ENCODE data around the gene FNBP1. TPM values are rescaled to one million over a fixed set of nuclear protein-coding genes. Genes with fewer than 3 reads are reported as not detected.

FNBP1 gene
- total and polyA plus RNA-seq, 2 of the 8 experiments (the other 6 are each of a cell fraction or from before 2014, with no cell fraction given), result 7.2 to 40.9 TPM

GRCh38 chr9:129848712-129849441, 194.1 kb downstream of the FNBP1 start:
- DNase-seq (ENCODE audit: low read depth in 1 of 2, low spot score in 2 of 2) (no peak), FAIRE-seq (no peak)
- Histone ChIP-seq H3K18ac (ENCODE audit: extremely low read depth, low read length) (no peak overlapping the region), H2BK20ac (ENCODE audit: low read length) (no peak overlapping the region), H3K23ac (ENCODE audit: insufficient read length) (no peak overlapping the region), H3K79me2 (ENCODE audit: control insufficient read depth in 1 of 2, insufficient read depth in 2 of 2, low read length in 2 of 2) (no peaks in the 10 kb centered on the region), H3K4me2 (ENCODE audit: insufficient read depth in 1 of 2, low read depth in 2 of 2, low read length in 2 of 2) (no peak overlapping the region), H2BK5ac (ENCODE audit: low read depth, low read length) (no peak overlapping the region), H3K23me2 (ENCODE audit: low read depth, low read length) (no peaks in the 10 kb centered on the region), H2AK5ac (ENCODE audit: low read depth, low read length) (no peak overlapping the region), H3K4me1 (replicated peaks in 1 of 4; ENCODE audit: control insufficient read depth in 3 of 4, insufficient read depth in 4 of 4, low read length in 3 of 4) (no peaks in the 10 kb centered on the region), H4K8ac (ENCODE audit: extremely low read depth, insufficient read depth, low read length) (no peak overlapping the region), H3K4me3 (ENCODE audit: extremely low read depth in 1 of 4, insufficient read depth in 2 of 4, low read depth in 3 of 4, low read length in 4 of 4) (no peak overlapping the region), H4K20me1 (replicated peaks in 1 of 2; ENCODE audit: control insufficient read depth in 1 of 2, insufficient read depth in 2 of 2, low read length in 2 of 2) (peaks cover 0 to 2% of the 10 kb centered on the region in 2 experiments), H3K27me3 (replicated peaks in 1 of 4; ENCODE audit: control insufficient read depth in 3 of 4, extremely low read depth in 1 of 4, insufficient read depth in 3 of 4, low read length in 3 of 4) (no peaks in the 10 kb centered on the region), H2BK120ac (replicated peaks; ENCODE audit: low read depth, low read length) (no peak overlapping the region), H3K36me3 (ENCODE audit: control insufficient read depth in 2 of 4, insufficient read depth in 4 of 4, low read length in 3 of 4) (peaks cover 0 to 9% (median 1%) of the 10 kb centered on the region in 4 experiments; a peak in 2 of 8 replicates), H2BK12ac (ENCODE audit: low read depth, low read length) (no peak overlapping the region), H2BK15ac (ENCODE audit: low read length) (no peak overlapping the region), H4K5ac (ENCODE audit: insufficient read length, low read depth, low read length) (no peak overlapping the region), H3K4ac (replicated peaks; ENCODE audit: insufficient read length, low read depth, low read length) (peak overlapping the region; percentile 85), H3K56ac (replicated peaks; ENCODE audit: insufficient read length, low read depth, low read length) (no peak overlapping the region), H3K9ac (replicated peaks in 1 of 4; ENCODE audit: extremely low read depth in 1 of 4, low read depth in 3 of 4, low read length in 3 of 4) (no peak overlapping the region), H3K14ac (ENCODE audit: insufficient read length) (no peak overlapping the region), H3K27ac (ENCODE audit: low read depth, low read length) (no peak overlapping the region), H4K91ac (replicated peaks; ENCODE audit: insufficient read length, low read length) (no peak overlapping the region), H3K79me1 (ENCODE audit: low read depth, low read length) (no peaks in the 10 kb centered on the region; the same call in 1 of the 2 replicates), H3K9me3 (ENCODE audit: insufficient read depth in 2 of 2, low read depth in 1 of 2, low read length in 1 of 2) (no peaks in the 10 kb centered on the region), H2AFZ (ENCODE audit: low read length) (no peak overlapping the region)
- ChIA-PET POLR2A (ENCODE audit: partially characterized antibody) (no interaction called here), CTCF (ENCODE audit: partially characterized antibody) (interaction anchor here (0.6 to 1.4 kb wide), 5 partner anchors 8 to 255 kb away, joined by 3 read pairs; no protein-coding TSS in a partner anchor)
- no peak for TF ChIP-seq HDAC6 (IDR thresholded peaks at IDR 0.05; ENCODE audit: low read depth, low read length)
- no peak for TF ChIP-seq POLR2A (IDR thresholded peaks at IDR 0.05; ENCODE audit: control extremely low read depth in 1 of 2, low read depth in 2 of 2, low read length in 2 of 2)
- TF ChIP-seq SP2 (IDR thresholded peaks at IDR 0.05; ENCODE audit: low read length), result no peak
- TF ChIP-seq, protein P1, sequence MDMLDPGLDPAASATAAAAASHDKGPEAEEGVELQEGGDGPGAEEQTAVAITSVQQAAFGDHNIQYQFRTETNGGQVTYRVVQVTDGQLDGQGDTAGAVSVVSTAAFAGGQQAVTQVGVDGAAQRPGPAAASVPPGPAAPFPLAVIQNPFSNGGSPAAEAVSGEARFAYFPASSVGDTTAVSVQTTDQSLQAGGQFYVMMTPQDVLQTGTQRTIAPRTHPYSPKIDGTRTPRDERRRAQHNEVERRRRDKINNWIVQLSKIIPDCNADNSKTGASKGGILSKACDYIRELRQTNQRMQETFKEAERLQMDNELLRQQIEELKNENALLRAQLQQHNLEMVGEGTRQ (IDR thresholded peaks at IDR 0.05; ENCODE audit: low read length), result no peak
- TF ChIP-seq KDM5A (IDR thresholded peaks at IDR 0.05; ENCODE audit: low read length), result no peak
- TF ChIP-seq CEBPB (IDR thresholded peaks at IDR 0.05; ENCODE audit: low read depth, low read length), result no peak
- 94% methylated on average over 4 of the region's 4 CpGs; no CpG with 5 or more reads in 1 of the 2 experiments for WGBS, 2 experiments (ENCODE audit: extremely low coverage in 1 of 2, insufficient coverage in 1 of 2, insufficient read length in 1 of 2, insufficient replicate concordance in 2 of 2, low coverage in 1 of 2, low lambda C conversion rate in 2 of 2, missing lambda C conversion rate in 1 of 2)
